GM12878 (cell line): Measurements from ENCODE around the gene RAB8A. TPM values are rescaled to one million over a fixed set of nuclear protein-coding genes. Genes with fewer than 3 reads are reported as not detected.
A peak's percentile ranks its signal among the peaks of the same experiment; 100 is the strongest.

Experiments used
- BCLAF1 ChIP-seq: fragments of 450-650 bp; IDR thresholded peaks from 2 replicates; pipeline ENCODE4 v1.6.1; 2017; ENCODE audit warnings: antibody characterized with exemption, mild to moderate bottlenecking, moderate library complexity
- CREB1 ChIP-seq: IDR thresholded peaks from 2 replicates; pipeline ENCODE4 v1.6.1; 2012; ENCODE audit warnings: low read depth, mild to moderate bottlenecking, inconsistent platforms
- GATAD2B ChIP-seq: fragments of 450-650 bp; conservative IDR thresholded peaks from 2 replicates; pipeline ENCODE4 v1.6.1; 2017; ENCODE audit warnings: low read depth, mild to moderate bottlenecking, moderate library complexity
- HCFC1 ChIP-seq: fragments of 150-350 bp; IDR thresholded peaks from 2 replicates; pipeline ENCODE4 v1.6.1; 2014; ENCODE audit warnings: low read length
- HDAC2 ChIP-seq: fragments of 200-600 bp; sonication (generic); IDR thresholded peaks from 2 replicates; pipeline ENCODE4 v1.6.1; 2017
- JUNB ChIP-seq: IDR thresholded peaks from 2 replicates; pipeline ENCODE4 v1.6.1; 2016; ENCODE audit warnings: antibody characterized with exemption, mild to moderate bottlenecking
- KDM1A ChIP-seq: fragments of 200-600 bp; sonication (generic); IDR thresholded peaks from 2 replicates; pipeline ENCODE4 v1.6.1; 2016; ENCODE audit warnings: borderline replicate concordance
- KLF5 ChIP-seq: fragments of 450-650 bp; IDR thresholded peaks from 2 replicates; pipeline ENCODE4 v1.6.1; 2014; ENCODE audit warnings: mild to moderate bottlenecking; ENCODE audit not compliant: partially characterized antibody
- MEF2B ChIP-seq: fragments of 450-650 bp; IDR thresholded peaks from 2 replicates; pipeline ENCODE4 v1.6.1; 2018; ENCODE audit warnings: mild to moderate bottlenecking, moderate library complexity; ENCODE audit not compliant: partially characterized antibody, poor library complexity, severe bottlenecking
- MTA3 ChIP-seq: IDR thresholded peaks from 2 replicates; pipeline ENCODE4 v1.6.1; 2012; ENCODE audit warnings: low read length, inconsistent platforms, borderline replicate concordance
- NR2C2 ChIP-seq: IDR thresholded peaks from 2 replicates; pipeline ENCODE4 v1.6.1; 2011; ENCODE audit warnings: borderline replicate concordance, low read depth; ENCODE audit not compliant: control insufficient read depth, insufficient read length
- PAX5 ChIP-seq: IDR thresholded peaks from 2 replicates; pipeline ENCODE4 v1.6.1; 2011; ENCODE audit warnings: low read depth, low read length, borderline replicate concordance
- RAD21 ChIP-seq: IDR thresholded peaks from 2 replicates; pipeline ENCODE4 v1.6.1; 2011; ENCODE audit warnings: mild to moderate bottlenecking, low read depth, low read length, moderate library complexity; ENCODE audit not compliant: insufficient read depth
- RCOR1 ChIP-seq: conservative IDR thresholded peaks from 2 replicates; pipeline ENCODE4 v1.6.1; 2012; ENCODE audit warnings: low read depth, low read length, improper control_type of control experiment
- SIN3A ChIP-seq: IDR thresholded peaks from 2 replicates; pipeline ENCODE4 v1.6.1; 2012; ENCODE audit warnings: low read depth, low read length, improper control_type of control experiment
- SPI1 ChIP-seq: IDR thresholded peaks from 2 replicates; pipeline ENCODE4 v1.6.1; 2011; ENCODE audit warnings: low read depth, mild to moderate bottlenecking, low read length, moderate library complexity, borderline replicate concordance; ENCODE audit not compliant: insufficient read depth
- TARDBP ChIP-seq: IDR thresholded peaks from 2 replicates; pipeline ENCODE4 v1.6.1; 2016; ENCODE audit warnings: borderline replicate concordance
- ZNF217 ChIP-seq: fragments of 450-650 bp; IDR thresholded peaks from 2 replicates; pipeline ENCODE4 v1.6.1; 2017; ENCODE audit warnings: antibody characterized with exemption, mild to moderate bottlenecking
- ZNF274 ChIP-seq: IDR thresholded peaks from one replicate; pipeline ENCODE4 v1.8.0; 2011; ENCODE audit not compliant: insufficient read length, insufficient read depth
- polyA plus RNA-seq, 11 experiments: library from polyadenylated mRNA; depleted of rRNA in 4 of 11; unstranded in 6 of 11; stranded (reverse) in 5 of 11; fragments of >200 nt; fragmentation: Nextera tagmentation in 4 of 11; fragmentation: Illumina TruSeq in 1 of 11; extraction: Ambion mirVana in 4 of 11; extraction: Trizol in 1 of 11; gene quantifications; 1 replicate in 1 of 11; 2 replicates in 10 of 11; pipeline versions ENCODE4 v1.2.1 to v1.2.3, GENCODE V29; 2011 to 2016; ENCODE audit warnings: inconsistent platforms in 2 of 11, missing spikeins in 2 of 11, low read depth in 1 of 11
- total RNA-seq, 4 experiments: library from RNA; depleted of rRNA in 3 of 4; stranded (reverse); fragments of >200 nt in 3 of 4; fragmentation: Illumina TruSeq in 1 of 4; extraction: Trizol in 1 of 4; gene quantifications; 2 replicates each; pipeline versions ENCODE4 v1.2.1 to v1.2.3, GENCODE V29; 2013 to 2021
- TF ChIP-seq, protein P1 (sequence below): fragments of 450-650 bp; IDR thresholded peaks from 2 replicates; pipeline ENCODE4 v1.6.1; 2017; ENCODE audit warnings: mild to moderate bottlenecking, moderate library complexity
- TF ChIP-seq, protein P2 (sequence below): fragments of 450-650 bp; IDR thresholded peaks from 2 replicates; pipeline ENCODE4 v1.6.1; 2018; ENCODE audit warnings: mild to moderate bottlenecking, low read depth, moderate library complexity; ENCODE audit not compliant: partially characterized antibody
- TF ChIP-seq, protein P3 (sequence below): IDR thresholded peaks from 2 replicates; pipeline ENCODE4 v1.6.1; 2012; ENCODE audit warnings: low read depth, low read length, improper control_type of control experiment

RAB8A gene
- total and polyA plus RNA-seq, 10 of the 15 experiments (the other 5 are each of a cell fraction or from before 2014, with no cell fraction given) = 23.9 to 314 (median 185) TPM

GRCh38 chr19:16139752-16140151 lies 28.1 kb downstream of the RAB8A start (continued):
- TF ChIP-seq, protein P1, sequence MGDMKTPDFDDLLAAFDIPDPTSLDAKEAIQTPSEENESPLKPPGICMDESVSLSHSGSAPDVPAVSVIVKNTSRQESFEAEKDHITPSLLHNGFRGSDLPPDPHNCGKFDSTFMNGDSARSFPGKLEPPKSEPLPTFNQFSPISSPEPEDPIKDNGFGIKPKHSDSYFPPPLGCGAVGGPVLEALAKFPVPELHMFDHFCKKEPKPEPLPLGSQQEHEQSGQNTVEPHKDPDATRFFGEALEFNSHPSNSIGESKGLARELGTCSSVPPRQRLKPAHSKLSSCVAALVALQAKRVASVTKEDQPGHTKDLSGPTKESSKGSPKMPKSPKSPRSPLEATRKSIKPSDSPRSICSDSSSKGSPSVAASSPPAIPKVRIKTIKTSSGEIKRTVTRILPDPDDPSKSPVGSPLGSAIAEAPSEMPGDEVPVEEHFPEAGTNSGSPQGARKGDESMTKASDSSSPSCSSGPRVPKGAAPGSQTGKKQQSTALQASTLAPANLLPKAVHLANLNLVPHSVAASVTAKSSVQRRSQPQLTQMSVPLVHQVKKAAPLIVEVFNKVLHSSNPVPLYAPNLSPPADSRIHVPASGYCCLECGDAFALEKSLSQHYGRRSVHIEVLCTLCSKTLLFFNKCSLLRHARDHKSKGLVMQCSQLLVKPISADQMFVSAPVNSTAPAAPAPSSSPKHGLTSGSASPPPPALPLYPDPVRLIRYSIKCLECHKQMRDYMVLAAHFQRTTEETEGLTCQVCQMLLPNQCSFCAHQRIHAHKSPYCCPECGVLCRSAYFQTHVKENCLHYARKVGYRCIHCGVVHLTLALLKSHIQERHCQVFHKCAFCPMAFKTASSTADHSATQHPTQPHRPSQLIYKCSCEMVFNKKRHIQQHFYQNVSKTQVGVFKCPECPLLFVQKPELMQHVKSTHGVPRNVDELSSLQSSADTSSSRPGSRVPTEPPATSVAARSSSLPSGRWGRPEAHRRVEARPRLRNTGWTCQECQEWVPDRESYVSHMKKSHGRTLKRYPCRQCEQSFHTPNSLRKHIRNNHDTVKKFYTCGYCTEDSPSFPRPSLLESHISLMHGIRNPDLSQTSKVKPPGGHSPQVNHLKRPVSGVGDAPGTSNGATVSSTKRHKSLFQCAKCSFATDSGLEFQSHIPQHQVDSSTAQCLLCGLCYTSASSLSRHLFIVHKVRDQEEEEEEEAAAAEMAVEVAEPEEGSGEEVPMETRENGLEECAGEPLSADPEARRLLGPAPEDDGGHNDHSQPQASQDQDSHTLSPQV = no peak
- TF ChIP-seq MEF2B (peak; percentile 57), NR2C2 (no peak), ZNF274 (no peak), RCOR1 (no peak), ZNF217 (no peak), BCLAF1 (no peak), TARDBP (no peak), KDM1A (no peak), SIN3A (no peak), KLF5 (no peak), SPI1 (peak; percentile 26; the same call in 1 of the 2 replicates), RAD21 (peak; percentile 19; the same call in 1 of the 2 replicates), MTA3 (peak; percentile 43; the same call in 1 of the 2 replicates), HCFC1 (no peak), CREB1 (0 out of 2 replicates have a peak, but pooled peaks have one; percentile 64), GATAD2B (peak; percentile 76), PAX5 (peak; percentile 92), HDAC2 (no peak), JUNB (no peak)
- TF ChIP-seq, protein P2, sequence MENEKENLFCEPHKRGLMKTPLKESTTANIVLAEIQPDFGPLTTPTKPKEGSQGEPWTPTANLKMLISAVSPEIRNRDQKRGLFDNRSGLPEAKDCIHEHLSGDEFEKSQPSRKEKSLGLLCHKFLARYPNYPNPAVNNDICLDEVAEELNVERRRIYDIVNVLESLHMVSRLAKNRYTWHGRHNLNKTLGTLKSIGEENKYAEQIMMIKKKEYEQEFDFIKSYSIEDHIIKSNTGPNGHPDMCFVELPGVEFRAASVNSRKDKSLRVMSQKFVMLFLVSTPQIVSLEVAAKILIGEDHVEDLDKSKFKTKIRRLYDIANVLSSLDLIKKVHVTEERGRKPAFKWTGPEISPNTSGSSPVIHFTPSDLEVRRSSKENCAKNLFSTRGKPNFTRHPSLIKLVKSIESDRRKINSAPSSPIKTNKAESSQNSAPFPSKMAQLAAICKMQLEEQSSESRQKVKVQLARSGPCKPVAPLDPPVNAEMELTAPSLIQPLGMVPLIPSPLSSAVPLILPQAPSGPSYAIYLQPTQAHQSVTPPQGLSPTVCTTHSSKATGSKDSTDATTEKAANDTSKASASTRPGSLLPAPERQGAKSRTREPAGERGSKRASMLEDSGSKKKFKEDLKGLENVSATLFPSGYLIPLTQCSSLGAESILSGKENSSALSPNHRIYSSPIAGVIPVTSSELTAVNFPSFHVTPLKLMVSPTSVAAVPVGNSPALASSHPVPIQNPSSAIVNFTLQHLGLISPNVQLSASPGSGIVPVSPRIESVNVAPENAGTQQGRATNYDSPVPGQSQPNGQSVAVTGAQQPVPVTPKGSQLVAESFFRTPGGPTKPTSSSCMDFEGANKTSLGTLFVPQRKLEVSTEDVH = no peak
- TF ChIP-seq, protein P3, sequence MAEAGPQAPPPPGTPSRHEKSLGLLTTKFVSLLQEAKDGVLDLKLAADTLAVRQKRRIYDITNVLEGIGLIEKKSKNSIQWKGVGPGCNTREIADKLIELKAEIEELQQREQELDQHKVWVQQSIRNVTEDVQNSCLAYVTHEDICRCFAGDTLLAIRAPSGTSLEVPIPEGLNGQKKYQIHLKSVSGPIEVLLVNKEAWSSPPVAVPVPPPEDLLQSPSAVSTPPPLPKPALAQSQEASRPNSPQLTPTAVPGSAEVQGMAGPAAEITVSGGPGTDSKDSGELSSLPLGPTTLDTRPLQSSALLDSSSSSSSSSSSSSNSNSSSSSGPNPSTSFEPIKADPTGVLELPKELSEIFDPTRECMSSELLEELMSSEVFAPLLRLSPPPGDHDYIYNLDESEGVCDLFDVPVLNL = no peak
